Stimulated activated naive CD8-positive, alpha-beta T cell treated with anti-CD3 and anti-CD28 coated beads, Interleukin-15, Interleukin-2, amounts not matched to agents 100 U/mL and 50 U/mL, for 24 hours (primary cell): Measurements from ENCODE around the gene BPHL.
"Not testable (repeated sequence)": the region's sequence is repeated elsewhere in the genome, so short reads cannot be mapped to it uniquely, and the experiment has no call there.

Experiments used
- ATAC-seq: fragments of 150-1000 bp; cut with Tn5 transposase; one replicate; pipeline ENCODE4 v1.10.0; 2021
- DNase-seq: peaks from one replicate; pipeline ENCODE4 v3.0.0; 2021

Gene BPHL

DNA sequence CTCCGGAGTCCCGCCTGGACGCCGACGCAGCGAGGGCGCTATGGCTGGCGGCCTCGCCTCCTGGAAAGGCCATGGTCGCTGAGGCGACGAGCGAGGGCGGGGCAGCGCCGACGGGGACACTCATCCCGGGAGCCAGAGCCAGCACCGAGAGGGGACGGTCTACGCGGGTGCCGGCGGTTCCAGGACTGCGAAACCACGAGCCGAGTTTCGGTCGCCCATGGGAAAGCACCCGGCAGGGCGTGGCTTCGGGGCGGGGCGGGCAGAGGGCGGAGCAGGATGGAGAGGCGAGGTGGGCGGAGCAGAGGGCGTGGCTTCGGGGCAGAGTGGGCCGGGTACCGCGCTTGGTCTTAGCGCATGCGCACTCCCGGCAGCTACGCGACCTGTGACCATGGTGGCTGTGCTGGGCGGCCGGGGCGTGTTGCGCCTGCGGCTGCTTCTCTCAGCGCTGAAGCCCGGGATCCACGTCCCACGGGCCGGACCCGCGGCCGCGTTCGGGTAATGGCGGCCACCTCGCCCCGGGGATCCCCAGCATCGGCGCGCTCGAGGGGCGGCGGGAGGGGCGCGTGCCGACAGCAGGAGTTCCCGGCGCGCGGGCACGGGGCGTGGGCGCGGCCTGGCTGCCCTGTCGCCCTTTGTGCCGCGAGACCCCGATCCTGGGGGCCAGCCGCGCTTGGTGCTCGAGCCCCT, at the start of gene BPHL:
Gene BPHL (plus strand): TSS at position 359 of the 687 bp plus-strand sequence. CDS start 30 bp downstream, at position 389.
- ATAC-seq = peak; percentile 94
- peak; percentile 100 for DNase-seq

- ATAC-seq (no peak), DNase-seq (no peak)
Observed at GRCh38 chr6:3071568-3071967, 46.9 kb upstream of the BPHL start.

GRCh38 chr6:3072798-3073197, 45.7 kb upstream of the BPHL start:
- ATAC-seq = no peak
- DNase-seq = no peak

- ATAC-seq (no peak), DNase-seq (no peak)
Observed at GRCh38 chr6:3073382-3073781, 45.1 kb upstream of the BPHL start.

DNA sequence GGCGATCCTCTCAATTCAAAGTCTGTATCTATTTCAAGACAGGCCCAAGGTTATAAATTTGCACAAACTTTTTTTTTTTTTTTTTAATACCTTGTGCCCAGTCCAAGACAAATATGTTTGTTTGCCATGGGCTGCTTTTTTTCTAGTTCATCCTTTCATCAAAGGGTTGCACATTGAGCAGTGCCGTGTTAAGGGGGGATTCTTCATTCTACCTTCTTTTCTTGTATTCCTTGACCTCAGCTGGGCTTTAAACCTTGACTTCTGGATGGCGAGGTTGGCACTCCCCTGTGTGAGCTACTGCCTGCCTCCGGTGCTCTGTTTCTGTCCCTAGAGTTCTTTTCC, 42.8 kb upstream of the BPHL start:
- DNase-seq = no peak
- no peak for ATAC-seq

- DNase-seq (no peak), ATAC-seq (no peak)
Observed at GRCh38 chr6:3076320-3076719, 42.2 kb upstream of the BPHL start.

DNA sequence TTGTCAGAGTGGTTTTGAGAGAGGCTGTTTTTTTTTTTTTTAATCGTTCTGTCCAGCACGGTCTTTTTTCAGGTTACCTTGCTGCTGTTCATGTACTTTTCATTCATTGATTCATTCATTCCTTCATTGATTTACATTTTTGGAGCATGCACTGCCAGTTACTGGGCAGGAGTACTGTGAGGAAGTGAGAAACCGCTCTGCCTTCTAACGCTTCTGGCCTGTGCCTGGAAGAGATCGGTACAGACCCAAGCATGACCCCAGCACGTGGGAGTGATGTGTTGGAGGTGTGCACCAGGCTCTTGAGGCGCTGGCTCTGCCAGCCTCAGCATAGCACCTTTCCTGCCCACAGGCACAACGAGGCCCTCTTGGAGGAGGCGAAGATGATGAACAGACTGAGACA, 41.1 kb upstream of the BPHL start:
- no peak for DNase-seq
- no peak for ATAC-seq

GRCh38 chr6:3078952-3079351, 39.6 kb upstream of the BPHL start:
- ATAC-seq, DNase-seq: not testable (repeated sequence)

- no peak for DNase-seq
- ATAC-seq = no peak
Observed at GRCh38 chr6:3079682-3080081, 38.8 kb upstream of the BPHL start.

- DNase-seq = no peak
- no peak for ATAC-seq
Observed at GRCh38 chr6:3081960-3082359, 36.6 kb upstream of the BPHL start.

- ATAC-seq (no peak), DNase-seq (no peak)
Observed at GRCh38 chr6:3085074-3085473, 33.4 kb upstream of the BPHL start.

DNA sequence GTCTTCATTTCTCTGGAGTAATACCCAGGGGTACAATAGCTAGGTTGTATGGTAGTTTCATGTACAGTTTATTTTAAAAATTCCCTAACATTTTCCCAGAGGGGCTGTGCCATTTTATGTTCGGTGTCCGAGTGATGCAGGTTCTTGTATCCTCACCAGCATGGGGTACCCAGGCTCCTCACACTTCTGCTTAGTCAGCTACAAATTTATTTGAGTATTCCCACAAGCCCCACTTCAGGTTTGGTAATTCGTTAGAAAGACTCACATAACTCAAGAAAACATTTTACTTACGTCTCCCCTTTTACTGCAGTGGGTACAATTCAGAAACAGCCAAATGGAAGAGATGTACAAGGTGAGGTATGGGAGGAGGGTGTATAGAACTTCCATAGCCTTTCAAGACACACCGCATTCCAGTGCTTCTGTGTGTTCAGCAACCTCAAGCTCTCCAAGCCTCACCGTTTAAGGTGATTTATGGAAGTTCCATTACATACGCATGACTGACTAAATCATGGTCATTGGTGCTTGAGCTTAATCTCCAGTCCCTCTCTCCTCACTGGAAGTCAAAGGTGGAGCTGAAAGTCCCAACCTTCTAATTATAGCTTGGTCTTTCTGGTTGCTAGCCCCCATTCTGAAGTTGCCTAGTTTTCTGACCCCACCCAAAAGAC, 32.1 kb upstream of the BPHL start:
- DNase-seq = no peak
- ATAC-seq = no peak

GRCh38 chr6:3088446-3088845, 30.1 kb upstream of the BPHL start:
- ATAC-seq = peak; percentile 28
- no peak for DNase-seq

GRCh38 chr6:3088968-3089367, 29.5 kb upstream of the BPHL start:
- ATAC-seq (no peak), DNase-seq (no peak)

- ATAC-seq (peak; percentile 23), DNase-seq (no peak)
Observed at GRCh38 chr6:3090013-3090412, 28.5 kb upstream of the BPHL start.

DNA sequence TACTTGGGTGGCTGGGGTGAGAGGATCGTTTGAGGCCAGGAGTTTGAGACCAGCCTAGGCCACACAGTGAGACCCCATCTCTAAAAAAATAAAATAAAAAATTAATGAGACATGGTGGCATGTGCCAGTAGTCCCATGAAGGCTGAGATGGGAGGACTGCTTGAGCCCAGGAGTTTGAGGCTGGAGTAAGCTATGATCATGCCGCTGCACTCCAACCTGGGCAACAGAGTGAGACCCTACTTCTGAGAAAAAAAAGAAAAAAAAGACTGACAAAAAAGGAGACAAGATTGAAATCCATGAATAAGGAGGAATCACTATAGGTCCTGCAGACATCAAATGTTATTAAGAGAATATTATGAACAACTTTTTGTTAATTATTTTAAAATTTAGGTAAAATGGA, 23.7 kb upstream of the BPHL start:
- ATAC-seq = no peak
- DNase-seq = no peak

GRCh38 chr6:3102875-3103274, 15.6 kb upstream of the BPHL start:
- no peak for DNase-seq

GRCh38 chr6:3108746-3109414, 9.6 kb upstream of the BPHL start:
- no peak for DNase-seq

More at GRCh38 chr6:3102875-3103274, 15.6 kb upstream of the BPHL start:
- no peak for ATAC-seq

DNA sequence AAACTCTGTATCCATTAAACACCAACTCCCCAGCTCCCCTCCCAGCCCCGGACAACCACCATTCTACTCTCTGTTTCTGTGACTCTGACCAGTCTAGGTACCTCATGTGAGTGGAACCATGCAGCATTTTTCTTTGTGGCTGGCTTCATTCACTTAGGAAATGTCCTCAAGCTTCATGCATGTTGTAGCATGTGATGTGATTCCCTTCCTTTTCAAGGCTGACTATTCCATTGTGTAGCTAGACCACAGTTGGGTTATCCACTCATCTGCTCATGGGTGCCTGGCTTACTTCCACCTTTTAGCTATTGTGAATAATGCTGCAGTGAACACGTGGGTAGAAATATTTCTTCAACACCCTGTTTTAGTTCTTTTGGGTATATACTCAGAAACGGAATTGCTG, 8.8 kb upstream of the BPHL start:
- ATAC-seq (no peak), DNase-seq (no peak)

More at GRCh38 chr6:3108746-3109414, 9.6 kb upstream of the BPHL start:
- no peak for ATAC-seq

DNA sequence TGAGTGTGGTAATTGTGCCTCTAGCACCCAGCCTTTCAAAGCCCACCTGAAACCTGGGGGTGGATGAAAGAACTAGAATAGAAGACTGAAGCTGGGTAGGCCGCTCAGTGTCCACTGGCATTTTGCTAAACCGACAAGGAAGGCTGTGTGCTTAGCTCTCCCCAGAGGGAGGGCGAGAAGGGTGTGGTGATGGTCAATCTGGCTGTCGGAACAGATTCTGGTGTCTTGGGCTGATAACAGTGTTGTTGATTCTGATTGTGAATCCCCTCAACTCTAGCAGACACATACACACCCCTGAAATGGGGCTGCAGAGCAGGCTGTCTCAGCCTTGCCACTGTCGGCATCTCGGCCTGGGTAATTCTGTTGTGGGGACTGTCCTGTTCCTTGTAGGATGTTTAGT, 4.1 kb upstream of the BPHL start:
- DNase-seq (no peak), ATAC-seq (no peak)

- ATAC-seq = no peak
- no peak for DNase-seq
Observed at GRCh38 chr6:3117912-3118352, 579 bp upstream of the BPHL start.

GRCh38 chr6:3119040-3119723, 671 bp downstream of the BPHL start:
- ATAC-seq = peak; percentile 25
- no peak for DNase-seq

- no peak for DNase-seq
- ATAC-seq = no peak
Observed at GRCh38 chr6:3120765-3121089, 2.2 kb downstream of the BPHL start.
